ENCODE measurements around the gene PXN.

PXN gene

GRCh38 chr12:120257041-120257821 lies 8.3 kb downstream of the PXN start (continued):
- no peak for TF ChIP-seq ZBTB44 (tag by site-specific recombination; IDR thresholded peaks at IDR 0.05)
- TF ChIP-seq ZNF580 (tag by site-specific recombination; IDR thresholded peaks at IDR 0.05) = no peak
- TF ChIP-seq ZNF596 (tag by site-specific recombination; IDR thresholded peaks at IDR 0.05) = no peak
- peak; percentile 80 for TF ChIP-seq ZIC2 (tag by site-specific recombination; IDR thresholded peaks at IDR 0.05)
- no peak for TF ChIP-seq ZBTB10 (tag by site-specific recombination; IDR thresholded peaks at IDR 0.05)
- TF ChIP-seq HIC1 (tag by site-specific recombination; IDR thresholded peaks at IDR 0.05) = no peak
- TF ChIP-seq ZNF658 (tag by site-specific recombination; IDR thresholded peaks at IDR 0.05) = no peak
- no peak for TF ChIP-seq ZNF404 (tag by site-specific recombination; IDR thresholded peaks at IDR 0.05)
- TF ChIP-seq ZNF223 (tag by site-specific recombination; IDR thresholded peaks at IDR 0.05) = no peak
- TF ChIP-seq KLF16 (tag by site-specific recombination; IDR thresholded peaks at IDR 0.05) = no peak
- TF ChIP-seq ZNF335 (tag by site-specific recombination; conservative IDR thresholded peaks at IDR 0.05) = peak; percentile 52
- TF ChIP-seq ZNF292 (tag by site-specific recombination; IDR thresholded peaks at IDR 0.05; ENCODE audit: borderline replicate concordance, low read depth) = no peak
- no peak for TF ChIP-seq PRDM6 (tag by site-specific recombination; IDR thresholded peaks at IDR 0.05)
- no peak for TF ChIP-seq SCRT2 (tag by site-specific recombination; IDR thresholded peaks at IDR 0.05)
- TF ChIP-seq TSHZ1 (tag by site-specific recombination; IDR thresholded peaks at IDR 0.05; ENCODE audit: borderline replicate concordance) = no peak
- no peak for TF ChIP-seq ZNF37A (tag by site-specific recombination; IDR thresholded peaks at IDR 0.05)
- no peak for TF ChIP-seq ZNF629 (tag by site-specific recombination; IDR thresholded peaks at IDR 0.05)
- TF ChIP-seq PRDM10 (tag by site-specific recombination; IDR thresholded peaks at IDR 0.05) = no peak
- no peak for TF ChIP-seq ZNF175 (tag by site-specific recombination; IDR thresholded peaks at IDR 0.05)
- TF ChIP-seq ZNF324 (tag by site-specific recombination; IDR thresholded peaks at IDR 0.05) = no peak
- no peak for TF ChIP-seq ZNF561 (tag by site-specific recombination; IDR thresholded peaks at IDR 0.05; ENCODE audit: borderline replicate concordance)
- TF ChIP-seq MYNN (tag by site-specific recombination; IDR thresholded peaks at IDR 0.05; ENCODE audit: borderline replicate concordance) = no peak
- no peak for TF ChIP-seq ZNF239 (tag by site-specific recombination; IDR thresholded peaks at IDR 0.05)

Data from HEK293 (cell line).